GM13977 (cell line): Measurements from ENCODE around the gene PNPLA1.

ENCODE experiments used
- DNase-seq: peaks from one replicate; pipeline ENCODE4 v3.0.0; 2012; ENCODE audit warnings: low spot score
- in situ Hi-C: fragments of 300-500 bp; cut with MboI; formaldehyde crosslinking; loops from one replicate; pipeline ENCODE4 v1.12.0; 2022; ENCODE audit warnings: low sequenced_read_pairs, low pct_unique_long_range_greater_than_20kb, mixed read lengths, inconsistent platforms; ENCODE audit not compliant: unreplicated experiment
- TF ChIP-seq, protein P1 (sequence below): IDR thresholded peaks from 2 replicates; pipeline ENCODE4 v1.5.1; 2012; ENCODE audit warnings: mild to moderate bottlenecking, control low read depth; ENCODE audit not compliant: insufficient read depth; ENCODE audit errors: extremely low read depth, missing control alignments

The PNPLA1 gene

DNA sequence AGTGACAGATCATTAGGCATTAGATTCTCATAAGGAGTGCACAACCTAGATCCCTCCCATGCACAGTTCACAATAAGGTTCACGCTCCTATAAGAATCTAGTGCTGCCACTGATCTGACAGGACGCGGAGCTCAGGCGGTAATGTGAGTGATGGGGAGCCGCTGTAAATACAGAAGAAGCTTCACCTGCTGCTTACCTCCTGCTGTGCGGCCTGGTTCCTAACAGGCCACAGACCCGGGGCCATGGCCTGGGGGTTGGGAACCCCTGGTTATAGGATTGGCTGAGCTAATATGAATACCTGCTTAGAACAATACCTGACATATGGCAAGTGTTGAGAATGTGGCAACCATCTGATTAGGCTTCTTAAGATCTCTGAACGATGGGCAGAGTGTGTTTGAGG is 2.4 kb downstream of the PNPLA1 start:
- in situ Hi-C loops, result no loop called here
- TF ChIP-seq, protein P1, sequence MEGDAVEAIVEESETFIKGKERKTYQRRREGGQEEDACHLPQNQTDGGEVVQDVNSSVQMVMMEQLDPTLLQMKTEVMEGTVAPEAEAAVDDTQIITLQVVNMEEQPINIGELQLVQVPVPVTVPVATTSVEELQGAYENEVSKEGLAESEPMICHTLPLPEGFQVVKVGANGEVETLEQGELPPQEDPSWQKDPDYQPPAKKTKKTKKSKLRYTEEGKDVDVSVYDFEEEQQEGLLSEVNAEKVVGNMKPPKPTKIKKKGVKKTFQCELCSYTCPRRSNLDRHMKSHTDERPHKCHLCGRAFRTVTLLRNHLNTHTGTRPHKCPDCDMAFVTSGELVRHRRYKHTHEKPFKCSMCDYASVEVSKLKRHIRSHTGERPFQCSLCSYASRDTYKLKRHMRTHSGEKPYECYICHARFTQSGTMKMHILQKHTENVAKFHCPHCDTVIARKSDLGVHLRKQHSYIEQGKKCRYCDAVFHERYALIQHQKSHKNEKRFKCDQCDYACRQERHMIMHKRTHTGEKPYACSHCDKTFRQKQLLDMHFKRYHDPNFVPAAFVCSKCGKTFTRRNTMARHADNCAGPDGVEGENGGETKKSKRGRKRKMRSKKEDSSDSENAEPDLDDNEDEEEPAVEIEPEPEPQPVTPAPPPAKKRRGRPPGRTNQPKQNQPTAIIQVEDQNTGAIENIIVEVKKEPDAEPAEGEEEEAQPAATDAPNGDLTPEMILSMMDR, result no peak
- no peak for DNase-seq

DNA sequence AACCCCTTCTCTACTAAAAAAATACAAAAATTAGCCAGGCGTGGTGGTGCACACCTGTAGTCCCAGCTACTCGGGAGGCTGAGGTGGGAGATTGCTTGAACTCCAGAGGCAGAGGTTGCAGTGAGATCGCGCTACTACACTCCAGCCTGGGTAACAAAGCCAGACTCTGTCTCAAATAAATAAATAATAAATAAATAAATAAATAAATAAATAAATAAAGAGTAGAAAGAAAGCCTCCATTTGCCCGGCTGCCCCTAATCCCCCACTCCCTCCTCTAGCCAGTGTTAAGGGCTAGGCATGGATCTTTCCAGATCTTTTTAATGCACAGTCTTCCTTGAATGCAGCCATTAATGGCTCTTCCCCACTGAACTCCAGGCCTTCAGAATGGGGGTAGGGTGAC is 3.2 kb downstream of the PNPLA1 start:
- TF ChIP-seq, protein P1, result no peak
- no peak for DNase-seq
- in situ Hi-C loops, result no loop called here

DNA sequence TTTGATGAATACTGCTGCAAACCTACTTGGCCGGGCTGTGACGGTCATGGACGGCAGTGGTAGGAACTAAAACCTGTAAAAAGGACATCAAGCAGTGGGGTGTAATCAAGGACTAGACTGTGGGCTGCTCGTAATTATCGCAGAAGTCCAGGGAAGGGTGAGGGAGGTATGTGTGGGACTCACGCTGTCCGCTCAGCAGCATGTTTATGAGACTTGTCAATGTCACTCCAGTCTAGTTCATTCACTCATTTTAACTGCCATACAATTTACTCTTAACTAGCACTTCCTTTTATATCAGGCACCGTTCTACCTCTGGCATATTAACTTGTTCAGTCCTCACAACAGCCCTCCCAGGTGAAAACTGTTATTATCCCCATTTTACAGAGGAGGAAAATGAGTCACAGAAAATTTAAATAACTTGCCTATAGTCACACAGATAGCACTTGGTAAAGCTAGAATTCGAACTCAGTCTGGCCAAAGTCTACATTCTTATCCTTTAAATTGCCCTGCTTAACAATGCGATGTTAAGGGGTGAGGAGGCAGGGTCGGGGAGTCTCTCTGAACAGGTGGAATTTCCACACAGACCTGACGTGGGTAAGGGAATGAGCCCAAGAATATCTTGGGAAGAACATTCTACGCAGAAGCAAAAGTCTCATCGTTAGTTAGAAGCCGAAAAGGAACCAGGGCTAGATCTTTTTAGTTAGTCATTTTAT is 4.1 kb downstream of the PNPLA1 start:
- in situ Hi-C loops, result no loop called here
- no peak for DNase-seq
- TF ChIP-seq, protein P1, result no peak

DNA sequence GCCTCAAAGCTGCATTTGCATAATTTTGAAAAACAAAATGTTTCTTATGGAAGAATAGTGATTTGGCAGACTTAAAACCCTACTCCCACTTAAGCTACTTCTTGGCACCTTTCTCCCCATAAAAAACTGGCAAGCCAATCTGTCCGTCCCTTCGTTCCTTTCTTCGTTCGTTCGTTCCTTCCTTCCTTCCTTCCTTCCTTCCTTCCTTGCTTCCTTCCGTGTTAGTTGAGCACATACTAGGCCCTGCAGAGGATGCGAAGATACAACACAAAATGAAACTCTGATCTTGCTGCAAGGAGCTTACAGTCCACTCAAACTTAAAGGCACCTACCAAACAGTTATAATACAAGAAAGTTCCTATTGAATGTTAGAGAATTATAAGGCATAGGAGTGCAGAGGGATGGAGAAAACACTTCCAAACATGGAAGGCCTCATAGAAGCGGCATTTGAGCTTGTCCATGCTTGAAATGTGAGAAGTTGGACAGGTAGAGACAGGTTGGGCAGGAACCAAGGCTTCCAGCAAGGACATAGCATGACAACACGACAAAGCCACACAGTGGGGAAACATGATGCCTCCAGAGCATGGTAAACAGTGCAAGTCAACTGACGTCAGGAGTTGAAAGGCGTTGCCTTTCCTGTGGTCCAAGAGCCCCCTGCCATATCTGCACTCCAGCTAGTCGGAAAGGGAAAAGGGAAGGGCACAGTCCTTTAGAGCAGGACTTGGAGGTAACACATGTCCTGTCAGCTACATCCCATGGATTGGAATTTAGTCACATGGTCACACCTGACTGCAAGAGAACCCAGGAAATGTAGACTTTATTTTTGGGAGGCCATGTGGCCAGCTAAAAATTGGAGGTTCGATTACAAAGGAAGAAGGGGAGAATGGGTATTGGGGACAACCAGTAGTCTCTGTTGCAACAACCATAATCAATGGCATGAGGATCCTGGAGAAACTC is 7.0 kb downstream of the PNPLA1 start:
- no peak for DNase-seq
- in situ Hi-C loops, result no loop called here
- TF ChIP-seq, protein P1, result no peak

DNA sequence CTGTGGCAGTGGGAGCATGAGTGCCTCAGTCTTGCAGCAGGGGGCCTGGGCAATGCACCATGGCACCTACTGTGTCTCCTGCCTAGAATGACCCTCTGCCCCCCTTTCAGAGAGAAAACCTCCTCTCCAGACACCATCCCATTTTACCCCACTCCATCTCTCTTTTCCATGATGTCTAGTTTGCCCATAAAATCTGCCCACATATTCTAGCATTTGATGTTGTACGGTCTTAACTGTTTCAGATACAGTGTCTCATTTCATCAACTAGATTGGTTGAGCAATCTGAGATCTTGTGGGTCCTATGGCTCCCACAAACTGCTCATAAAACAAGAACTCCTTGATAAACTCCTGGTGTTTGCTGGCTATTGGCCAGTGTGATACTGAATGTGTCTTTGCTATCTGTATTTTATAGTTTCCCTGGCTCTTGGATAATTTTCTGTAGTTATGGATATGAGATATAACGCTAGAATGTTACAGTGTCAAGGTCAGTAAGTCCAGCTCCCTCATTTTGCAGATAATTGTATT is 8.1 kb downstream of the PNPLA1 start:
- in situ Hi-C loops, result no loop called here
- TF ChIP-seq, protein P1, result no peak
- no peak for DNase-seq

DNA sequence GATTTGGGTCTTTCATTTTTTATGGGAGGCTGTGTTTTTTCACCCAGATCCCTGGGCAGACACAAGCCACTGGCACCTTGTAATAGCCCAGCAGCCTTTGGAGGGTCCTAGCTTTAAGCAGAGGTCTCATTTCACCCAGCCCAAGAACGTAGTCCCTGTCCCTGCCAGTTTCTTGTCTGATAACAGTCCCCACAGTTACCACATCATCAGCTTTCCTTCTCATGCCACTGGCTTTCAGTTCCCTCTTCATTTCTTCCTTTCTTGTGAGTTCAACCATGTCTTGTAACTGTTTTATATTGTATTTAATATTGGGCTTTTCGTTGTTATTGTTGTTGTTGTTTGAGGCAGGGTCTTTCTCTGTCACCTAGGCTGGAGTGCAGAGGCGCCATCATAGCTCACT is 10.6 kb downstream of the PNPLA1 start:
- TF ChIP-seq, protein P1, result no peak
- in situ Hi-C loops, result no loop called here
- DNase-seq, result no peak
